Chondrocyte (in vitro differentiated cells): ENCODE data around the gene IQGAP2. TPM values are rescaled to one million over a fixed set of nuclear protein-coding genes. Genes with fewer than 3 reads are reported as not detected.

Experiments
- DNase-seq: peaks from one replicate; pipeline ENCODE4 v3.0.0; 2021; ENCODE audit warnings: mixed read lengths, low spot score
- H3K27ac Mint-ChIP-seq: one replicate; pipeline ENCODE4 v1.8.0; 2021; ENCODE audit warnings: mild to moderate bottlenecking, moderate library complexity, mixed read lengths; ENCODE audit not compliant: unreplicated experiment
- H3K27me3 Mint-ChIP-seq: 2 replicates; pipeline ENCODE4 v1.8.0; 2021; ENCODE audit warnings: low read depth, mixed read lengths
- H3K36me3 Mint-ChIP-seq: 2 replicates; pipeline ENCODE4 v1.8.0; 2021; ENCODE audit warnings: low read depth, mixed read lengths
- H3K4me1 Mint-ChIP-seq: 2 replicates; pipeline ENCODE4 v1.8.0; 2021; ENCODE audit warnings: low read depth, mild to moderate bottlenecking, mixed read lengths
- H3K4me3 Mint-ChIP-seq: one replicate; pipeline ENCODE4 v1.8.0; 2021; ENCODE audit warnings: mild to moderate bottlenecking, moderate library complexity, mixed read lengths; ENCODE audit not compliant: unreplicated experiment
- H3K9me3 Mint-ChIP-seq: 2 replicates; pipeline ENCODE4 v1.8.0; 2021; ENCODE audit warnings: low read depth, mixed read lengths
- CTCF ChIP-seq: fragments of 200-600 bp; sonication (generic); IDR thresholded peaks from 2 replicates; pipeline ENCODE4 v1.5.0; 2021; ENCODE audit warnings: antibody characterized with exemption, mild to moderate bottlenecking, moderate library complexity
- total RNA-seq: library from RNA; stranded (reverse); gene quantifications from 3 replicates; pipeline ENCODE4 v1.2.1, GENCODE V29; 2021

Gene IQGAP2
- total RNA-seq, 1 donor from 2014 or later, result 3.0 TPM

DNA sequence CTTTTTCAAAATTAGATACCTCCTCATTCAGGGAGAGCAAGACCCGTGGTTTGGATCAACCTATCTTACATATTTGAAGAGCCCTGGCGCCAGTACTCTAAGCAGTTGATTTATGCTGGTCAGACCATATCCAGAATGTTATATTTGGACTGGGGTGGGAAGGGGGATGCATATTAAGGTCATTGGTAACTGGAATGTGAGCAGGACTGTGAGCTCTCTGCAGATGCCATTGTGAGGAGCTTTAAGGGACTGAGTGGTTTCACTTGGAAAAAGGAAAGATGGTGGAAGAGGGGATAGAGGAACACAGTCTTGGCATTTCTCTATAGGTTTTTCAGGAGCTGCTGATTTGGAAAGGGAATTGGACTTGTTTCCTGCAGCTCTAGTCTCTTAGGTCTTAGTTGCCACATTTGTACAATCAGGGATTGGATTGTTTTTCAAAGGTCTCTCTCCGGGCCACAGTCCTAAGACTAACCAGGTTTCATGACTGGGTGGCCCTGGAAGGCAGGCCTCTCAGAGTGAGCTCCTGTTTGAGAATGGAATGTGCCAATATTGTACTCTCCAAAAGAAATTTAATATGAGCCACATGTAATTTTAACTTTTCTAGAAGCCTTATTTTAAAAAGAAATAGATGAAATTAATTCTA lies 287.1 kb downstream of the IQGAP2 start:
- peaks cover 60% of the 10 kb centered on the region for H3K4me1 Mint-ChIP-seq
- peak overlapping the region; percentile 7 for H3K4me3 Mint-ChIP-seq
- H3K27ac Mint-ChIP-seq, result peak overlapping the region; percentile 94

DNA sequence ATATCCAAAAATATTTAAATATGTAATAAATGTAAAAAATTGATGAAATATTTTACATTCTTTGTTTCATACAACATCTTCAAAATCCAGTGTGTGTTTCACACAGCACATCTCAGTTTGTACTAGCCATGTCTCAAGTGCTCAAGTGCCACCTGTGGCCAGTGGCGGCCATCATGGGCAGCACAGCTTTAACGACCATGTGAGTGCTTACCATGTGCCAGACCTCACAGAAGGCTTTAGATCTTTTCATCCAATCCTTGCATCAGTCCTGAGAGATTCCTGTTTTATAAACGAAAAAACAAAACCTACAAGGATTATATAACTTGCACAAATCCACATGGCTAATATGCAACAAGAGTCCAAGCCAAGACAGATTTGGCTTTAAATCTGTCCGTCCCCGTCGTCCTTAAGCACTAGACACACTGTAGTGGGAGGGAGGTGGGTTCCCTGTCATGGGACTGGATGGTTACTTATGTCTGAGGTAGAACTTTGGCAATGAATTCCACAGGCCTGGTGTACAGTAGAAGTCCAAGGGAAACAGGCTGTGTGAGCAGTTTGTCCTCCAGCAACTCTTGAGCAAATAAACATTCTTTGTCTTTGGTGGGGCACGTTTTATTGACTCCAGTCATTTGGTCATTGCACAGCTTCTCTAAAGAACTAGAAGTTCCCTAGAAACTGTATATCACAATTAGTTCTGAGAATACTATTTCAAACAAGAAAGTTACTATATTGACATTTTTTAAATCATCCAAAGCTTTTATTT lies 287.8 kb downstream of the IQGAP2 start:
- Mint-ChIP-seq H3K27ac (peak overlapping the region; percentile 97), H3K4me3 (no peak overlapping the region)
- no peak for DNase-seq

More for the DNA sequence above, 287.1 kb downstream of the IQGAP2 start:
- no peak for DNase-seq
- H3K36me3 Mint-ChIP-seq, result no peaks in the 10 kb centered on the region
- TF ChIP-seq CTCF, result no peak
- no peaks in the 10 kb centered on the region for H3K27me3 Mint-ChIP-seq
- H3K9me3 Mint-ChIP-seq, result peaks cover 7% of the 10 kb centered on the region

DNA sequence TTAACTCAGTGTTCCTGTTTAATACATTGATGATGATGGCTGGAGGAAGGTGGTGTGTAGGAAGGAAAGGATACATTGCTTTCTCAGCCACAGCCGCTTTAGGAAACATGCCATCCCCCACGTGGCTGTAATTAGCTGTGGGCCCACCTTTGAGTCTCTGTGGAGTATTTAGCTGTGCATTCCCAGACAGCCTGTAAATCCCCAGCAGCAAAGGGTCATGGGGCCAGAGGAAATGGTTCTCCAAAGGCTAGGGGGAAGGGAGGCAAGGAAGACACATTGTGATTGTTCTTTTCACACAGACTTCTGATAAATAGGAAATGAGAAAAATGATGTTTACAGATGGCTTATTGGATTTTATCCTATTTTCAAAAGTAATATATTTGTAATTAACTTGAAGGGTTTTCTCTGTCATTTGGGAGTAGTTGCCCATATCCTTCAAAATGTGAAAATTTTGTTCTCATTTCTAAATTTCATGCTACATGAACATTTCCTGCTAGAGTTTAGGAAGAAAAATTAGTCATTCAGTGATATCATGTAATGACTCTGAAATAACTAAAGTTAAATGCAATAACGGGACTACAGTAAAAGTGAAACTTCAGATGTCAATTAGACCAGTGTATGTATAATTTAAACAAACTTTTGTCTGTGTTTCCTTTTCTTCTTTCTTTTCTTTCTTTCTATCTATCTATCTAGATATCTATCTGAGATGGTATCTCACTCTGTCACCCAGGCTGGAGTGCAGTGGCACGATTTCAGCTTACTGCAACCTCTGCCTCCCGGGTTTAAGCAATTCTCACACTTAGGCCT lies 288.6 kb downstream of the IQGAP2 start:
- no peaks in the 10 kb centered on the region for H3K36me3 Mint-ChIP-seq
- peak overlapping the region; percentile 97 for H3K27ac Mint-ChIP-seq
- H3K27me3 Mint-ChIP-seq, result no peaks in the 10 kb centered on the region
- no peak for TF ChIP-seq CTCF
- no peak for DNase-seq
- peaks cover 75% of the 10 kb centered on the region for H3K4me1 Mint-ChIP-seq
- H3K9me3 Mint-ChIP-seq, result peaks cover 6% of the 10 kb centered on the region
- no peak overlapping the region for H3K4me3 Mint-ChIP-seq

More for the DNA sequence above, 287.8 kb downstream of the IQGAP2 start:
- H3K27me3 Mint-ChIP-seq, result no peaks in the 10 kb centered on the region
- TF ChIP-seq CTCF, result no peak
- no peaks in the 10 kb centered on the region for H3K36me3 Mint-ChIP-seq
- peaks cover 68% of the 10 kb centered on the region for H3K4me1 Mint-ChIP-seq
- H3K9me3 Mint-ChIP-seq, result peaks cover 7% of the 10 kb centered on the region

- H3K27me3 Mint-ChIP-seq, result no peaks in the 10 kb centered on the region
- no peak for TF ChIP-seq CTCF
- peaks cover under 1% of the 10 kb centered on the region for H3K9me3 Mint-ChIP-seq
- H3K4me1 Mint-ChIP-seq, result peaks cover 75% of the 10 kb centered on the region
- no peak overlapping the region for H3K4me3 Mint-ChIP-seq
- H3K36me3 Mint-ChIP-seq, result no peaks in the 10 kb centered on the region
- H3K27ac Mint-ChIP-seq, result peak overlapping the region; percentile 97
- no peak for DNase-seq
Measured at GRCh38 chr5:76692274-76692540, 289.1 kb downstream of the IQGAP2 start.

DNA sequence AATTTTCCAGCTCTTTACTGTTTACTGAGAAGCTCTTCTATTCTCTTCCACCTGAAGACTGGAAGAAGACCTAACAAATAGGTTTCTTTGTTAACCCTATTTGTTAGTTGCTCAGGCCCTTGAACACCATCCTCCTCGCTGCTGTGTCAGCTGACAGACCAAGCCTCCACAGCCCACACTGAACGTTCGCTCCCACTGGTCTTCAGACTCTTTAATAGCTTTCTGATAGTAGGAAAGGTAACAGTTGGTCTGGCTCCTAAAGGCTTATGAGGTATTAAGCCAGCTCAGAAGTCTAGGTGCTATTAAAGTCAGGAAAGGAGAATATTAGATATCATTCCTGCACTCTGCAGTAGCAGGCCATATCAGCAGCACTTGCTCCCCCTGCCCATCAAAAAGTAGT lies 289.6 kb downstream of the IQGAP2 start:
- Mint-ChIP-seq H3K27ac (peak overlapping the region; percentile 97), H3K4me3 (no peak overlapping the region), H3K9me3 (no peaks in the 10 kb centered on the region), H3K4me1 (peaks cover 74% of the 10 kb centered on the region), H3K36me3 (no peaks in the 10 kb centered on the region), H3K27me3 (no peaks in the 10 kb centered on the region)
- no peak for TF ChIP-seq CTCF
- no peak for DNase-seq
